Myometrial cell (primary cell): ENCODE results near the gene KDM4E. TPM values are rescaled to one million over a fixed set of nuclear protein-coding genes. Genes with fewer than 3 reads are reported as not detected.

ENCODE experiments used
- total RNA-seq: library from RNA; depleted of rRNA; stranded (reverse); fragments of >200 nt; gene quantifications from 2 replicates; pipeline ENCODE4 v1.2.3, GENCODE V29; 2015

The KDM4E gene
- total RNA-seq, result not detected in 2 replicates

GRCh38 chr11:95024958-95025357 is at the start of gene KDM4E:
KDM4E (plus strand) TSS chr11:95025258; CDS start chr11:95025558, 300 bp downstream.

GRCh38 chr11:95049122-95049521 is 24.1 kb downstream of the KDM4E start, which contains the start of gene KDM4F:
KDM4F (plus strand) TSS chr11:95049422.

GRCh38 chr11:95066716-95067038 is 41.6 kb downstream of the KDM4E start, which contains the start of gene SRSF8:
SRSF8 (plus strand) TSS chr11:95066919; CDS start chr11:95067227, 308 bp downstream.

Other genes starting within 250 kb of the KDM4E start
- gene CWC15, start 51.7 kb upstream of the KDM4E start, total RNA-seq, result 39.7 and 40.4 TPM in 2 replicates
- 0.53 and 0.58 TPM in 2 replicates for gene KDM4D, start 51.5 kb upstream of the KDM4E start, total RNA-seq
- gene KDM4F, start 24.2 kb downstream of the KDM4E start, total RNA-seq, result not detected in 2 replicates
- gene SRSF8, start 41.7 kb downstream of the KDM4E start, total RNA-seq, result 15.9 and 25.9 TPM in 2 replicates
- gene ENDOD1, start 64.6 kb downstream of the KDM4E start, total RNA-seq, result 45.8 and 59.9 TPM in 2 replicates
- gene SESN3, start 205.9 kb downstream of the KDM4E start, total RNA-seq, result 1.9 and 2.6 TPM in 2 replicates